Omental fat pad (tissue), 4 donors: ENCODE data around the gene TMEM51. TPM values are rescaled to one million over a fixed set of nuclear protein-coding genes. Genes with fewer than 3 reads are reported as not detected.

Experiments
- ATAC-seq: fragments of 150-250 bp; one replicate; pipeline ENCODE4 v1.9.1; 2016; ENCODE audit warnings: mild to moderate bottlenecking, moderate library complexity; ENCODE audit not compliant: low FRiP score
- DNase-seq: peaks from one replicate; pipeline ENCODE4 v3.0.0-alpha.2; 2019; ENCODE audit warnings: low spot score
- total RNA-seq, 4 donors: library from RNA; depleted of rRNA; stranded (reverse); fragments of >200 nt; gene quantifications; one replicate each; pipeline ENCODE4 v1.1.0, GENCODE V29; 2016
- TF ChIP-seq, protein P1 (sequence below), 3 donors: fragments of 450-650 bp; IDR thresholded peaks; one replicate each; pipeline ENCODE4 v1.5.1; 2016 to 2017; ENCODE audit warnings: antibody characterized with exemption in 3 of 3, mild to moderate bottlenecking in 3 of 3, moderate library complexity in 2 of 3

TMEM51 gene
- total RNA-seq, 4 donors from 2014 or later, result 3.3 to 8.6 (median 4.4) TPM

DNA sequence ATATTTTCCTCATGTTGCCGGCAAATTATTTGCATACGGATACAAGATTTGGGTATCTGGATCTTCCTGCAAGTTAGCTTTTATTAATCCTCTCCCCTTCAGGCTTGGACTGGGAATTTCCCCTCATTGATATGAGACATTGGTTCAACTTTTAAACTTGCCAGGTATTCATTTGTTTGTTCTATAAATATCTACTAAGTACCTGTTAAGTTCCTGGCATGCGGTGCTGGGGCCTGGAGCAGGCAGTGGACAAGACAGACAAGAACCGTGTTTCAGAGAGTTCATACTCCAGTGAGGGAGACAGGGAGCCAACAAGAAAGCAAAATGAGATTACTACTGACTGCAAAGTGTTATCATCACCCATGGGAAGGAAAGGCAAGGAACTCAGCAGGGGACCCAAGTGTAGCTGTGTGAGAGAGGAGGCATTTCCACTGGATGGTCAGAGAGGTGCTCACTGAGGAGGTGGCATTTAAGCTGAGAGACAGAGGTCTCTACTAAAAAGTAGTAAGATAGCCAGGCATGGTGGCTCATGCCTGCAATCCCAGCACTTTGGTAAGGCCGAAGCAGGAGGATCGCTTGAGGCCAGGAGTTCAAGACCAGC is 54.4 kb downstream of the TMEM51 start:
- ATAC-seq (no peak), DNase-seq (no peak)
- TF ChIP-seq, protein P1, sequence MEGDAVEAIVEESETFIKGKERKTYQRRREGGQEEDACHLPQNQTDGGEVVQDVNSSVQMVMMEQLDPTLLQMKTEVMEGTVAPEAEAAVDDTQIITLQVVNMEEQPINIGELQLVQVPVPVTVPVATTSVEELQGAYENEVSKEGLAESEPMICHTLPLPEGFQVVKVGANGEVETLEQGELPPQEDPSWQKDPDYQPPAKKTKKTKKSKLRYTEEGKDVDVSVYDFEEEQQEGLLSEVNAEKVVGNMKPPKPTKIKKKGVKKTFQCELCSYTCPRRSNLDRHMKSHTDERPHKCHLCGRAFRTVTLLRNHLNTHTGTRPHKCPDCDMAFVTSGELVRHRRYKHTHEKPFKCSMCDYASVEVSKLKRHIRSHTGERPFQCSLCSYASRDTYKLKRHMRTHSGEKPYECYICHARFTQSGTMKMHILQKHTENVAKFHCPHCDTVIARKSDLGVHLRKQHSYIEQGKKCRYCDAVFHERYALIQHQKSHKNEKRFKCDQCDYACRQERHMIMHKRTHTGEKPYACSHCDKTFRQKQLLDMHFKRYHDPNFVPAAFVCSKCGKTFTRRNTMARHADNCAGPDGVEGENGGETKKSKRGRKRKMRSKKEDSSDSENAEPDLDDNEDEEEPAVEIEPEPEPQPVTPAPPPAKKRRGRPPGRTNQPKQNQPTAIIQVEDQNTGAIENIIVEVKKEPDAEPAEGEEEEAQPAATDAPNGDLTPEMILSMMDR (IDR thresholded peaks at IDR 0.05), result no peak

DNA sequence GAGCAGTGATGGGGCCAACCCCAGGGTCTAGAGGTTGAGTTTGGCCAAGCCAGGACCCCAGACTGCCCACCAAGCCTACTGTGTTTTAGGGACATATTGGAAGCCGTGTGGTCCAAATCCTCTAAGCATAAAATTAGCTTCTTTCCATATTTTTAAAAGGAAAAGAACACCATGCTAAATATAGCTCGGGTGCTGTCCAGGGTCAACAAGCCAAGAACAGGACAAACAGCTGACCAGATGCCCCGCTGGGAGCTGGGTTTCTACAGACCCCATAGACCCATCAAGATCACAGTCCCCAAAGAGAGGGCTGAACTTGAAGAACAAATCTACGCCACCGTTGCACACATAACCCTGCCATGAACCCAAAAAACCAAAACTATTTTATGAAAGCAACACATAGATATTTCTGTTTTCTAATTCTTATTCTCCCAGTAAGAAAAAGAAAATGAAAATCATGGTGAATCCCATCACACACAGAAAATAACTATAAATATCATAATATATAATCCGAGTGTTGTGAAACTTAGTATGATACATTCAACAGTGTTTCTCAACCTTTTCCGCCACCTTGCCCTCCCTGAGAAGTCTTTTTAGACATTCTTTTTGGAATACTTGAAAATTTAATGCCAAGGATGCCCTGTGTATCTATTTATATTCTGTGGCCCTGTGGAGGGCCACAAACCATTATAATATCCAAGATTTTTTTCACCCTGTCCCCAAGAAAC is 57.3 kb downstream of the TMEM51 start:
- ATAC-seq, result no peak
- DNase-seq, result no peak
- TF ChIP-seq, protein P1 (IDR thresholded peaks at IDR 0.05), result no peak

DNA sequence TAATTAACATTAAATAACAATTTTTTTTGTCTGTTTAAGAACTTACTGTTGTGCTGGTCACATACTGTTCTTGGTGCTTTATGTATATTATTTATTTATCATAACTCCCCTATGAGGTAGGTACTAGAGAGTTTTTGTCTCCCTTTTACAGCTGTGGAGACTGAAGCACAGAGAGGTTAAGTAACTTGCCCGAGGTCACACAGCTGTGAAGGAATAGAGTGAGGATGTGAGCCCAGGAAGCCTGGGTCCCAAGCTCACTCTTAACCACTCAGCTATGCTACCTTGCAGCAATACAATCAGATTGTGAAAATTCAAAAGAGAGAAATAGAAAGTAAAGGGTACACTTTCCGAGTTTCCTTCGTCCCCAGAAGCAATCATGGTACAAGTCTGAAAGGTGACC is 57.9 kb downstream of the TMEM51 start:
- TF ChIP-seq, protein P1 (IDR thresholded peaks at IDR 0.05), result no peak
- ATAC-seq, result no peak
- no peak for DNase-seq

DNA sequence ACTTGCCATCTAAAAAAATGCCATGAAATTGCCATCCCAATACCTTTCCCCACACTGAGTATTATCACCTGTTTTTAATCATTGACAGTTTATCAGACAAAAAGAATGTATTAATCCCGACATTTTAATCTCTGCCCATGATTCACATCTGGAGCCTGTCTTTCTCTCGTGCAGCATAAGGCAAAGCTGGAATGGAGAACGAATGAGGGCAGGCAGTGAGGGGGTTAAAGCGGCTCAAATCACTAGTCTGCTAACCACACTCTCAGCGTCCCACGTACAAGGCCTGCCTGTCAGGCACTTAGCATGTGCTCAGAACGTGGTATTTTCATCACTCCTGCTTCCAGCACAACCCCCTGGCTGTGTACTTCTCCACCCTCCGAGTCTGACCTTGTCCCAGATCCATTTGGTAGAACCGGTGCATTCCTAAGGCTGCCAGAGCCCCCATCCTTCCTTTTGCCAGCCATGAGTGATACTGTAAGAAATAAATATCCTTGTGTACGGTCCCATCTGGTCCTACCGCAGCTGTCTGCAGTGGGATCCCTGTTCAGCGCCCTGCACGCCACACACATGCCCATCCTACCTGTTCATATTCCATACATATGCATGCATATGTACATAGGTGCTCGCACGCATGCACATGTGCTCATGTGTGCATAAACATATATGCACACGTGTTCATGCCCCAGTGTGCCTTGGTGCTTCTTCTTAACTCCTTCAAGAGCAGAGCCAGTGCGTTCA is 58.8 kb downstream of the TMEM51 start:
- TF ChIP-seq, protein P1 (IDR thresholded peaks at IDR 0.05), result no peak
- DNase-seq (no peak), ATAC-seq (no peak)

DNA sequence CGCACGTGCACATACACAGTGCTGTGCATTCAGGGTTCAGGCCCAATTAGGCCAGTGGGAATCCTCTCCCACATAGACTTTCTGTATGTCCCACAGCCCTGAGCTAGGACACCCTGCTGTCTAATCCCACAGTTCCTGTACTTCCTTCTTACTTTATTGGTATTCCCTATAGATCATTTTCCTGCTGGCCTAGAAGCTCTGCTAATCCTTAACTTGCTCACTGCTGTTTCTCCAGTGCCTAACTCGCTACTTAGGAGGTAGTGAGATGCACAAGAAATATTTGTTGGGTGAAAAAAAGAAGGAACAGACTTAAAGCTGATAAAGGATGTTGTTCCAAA is 59.4 kb downstream of the TMEM51 start:
- TF ChIP-seq, protein P1 (IDR thresholded peaks at IDR 0.05), result no peak
- ATAC-seq, result no peak
- DNase-seq, result no peak

DNA sequence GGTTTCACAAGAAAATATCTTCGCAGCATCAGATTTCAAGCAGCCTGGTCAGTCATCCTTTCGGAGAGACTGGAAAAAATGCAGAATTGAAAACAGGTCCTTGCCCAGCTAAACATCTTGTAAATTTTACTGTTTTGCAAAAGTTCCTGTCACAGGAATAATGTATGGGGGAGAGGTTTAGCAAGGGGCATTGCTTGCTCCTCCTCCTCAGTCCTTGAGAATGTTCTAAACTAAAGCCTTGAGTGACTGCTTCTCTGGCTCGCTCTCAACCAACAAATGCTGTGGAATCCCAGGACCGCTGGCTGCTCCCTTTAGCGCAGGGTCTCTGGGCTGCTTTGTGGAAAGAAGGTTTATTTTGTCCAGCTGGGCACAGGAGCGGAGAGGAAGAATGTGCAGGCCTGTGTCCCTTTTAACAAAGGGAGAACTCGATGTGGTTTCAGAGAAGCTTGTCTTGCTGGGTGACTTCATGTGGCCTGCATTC is 59.8 kb downstream of the TMEM51 start:
- TF ChIP-seq, protein P1 (IDR thresholded peaks at IDR 0.05), result no peak
- ATAC-seq (no peak), DNase-seq (no peak)
